ENCODE data around the gene PTPRD. TPM values are rescaled to one million over a fixed set of nuclear protein-coding genes. Genes with fewer than 3 reads are reported as not detected.

The PTPRD gene
- total RNA-seq, 1 experiment from 2014 or later, result 70.1 TPM

GRCh38 chr9:9112001-9112720, 1500.6 kb downstream of the PTPRD start:
- Histone ChIP-seq H3K4me3 (ENCODE audit: low read depth, low read length) (no peak overlapping the region), H3K27me3 (replicated peaks; ENCODE audit: control insufficient read depth, insufficient read depth, low read length) (no peaks in the 10 kb centered on the region), H3K9me3 (no peaks in the 10 kb centered on the region), H3K36me3 (ENCODE audit: control insufficient read depth, insufficient read depth, low read length) (no peaks in the 10 kb centered on the region), H3K4me1 (no peaks in the 10 kb centered on the region)
- H3K36me3 Mint-ChIP-seq (ENCODE audit: insufficient read depth, unreplicated experiment), result no peaks in the 10 kb centered on the region
- H3K9me3 Mint-ChIP-seq (ENCODE audit: unreplicated experiment), result no peaks in the 10 kb centered on the region
- no peak for TF ChIP-seq CTCF (IDR thresholded peaks at IDR 0.05; ENCODE audit: insufficient read depth in 1 of 2, low read depth in 1 of 2, low read length in 1 of 2, severe bottlenecking in 1 of 2, unreplicated experiment in 1 of 2)
- POLR2A ChIA-PET, result no interaction called here
- intact Hi-C loops (cut with micrococcal nuclease; ENCODE audit: unreplicated experiment), result no loop called here
- DNase-seq, result no peak
- no peak overlapping the region for H3K27ac Mint-ChIP-seq (ENCODE audit: unreplicated experiment)
- no TSS peak for BruUV-seq (replicated peaks)
- no peak overlapping the region for H3K4me3 Mint-ChIP-seq (ENCODE audit: unreplicated experiment)
- CTCF ChIA-PET, result no interaction called here
- no peaks in the 10 kb centered on the region for H3K4me1 Mint-ChIP-seq (ENCODE audit: low read depth, unreplicated experiment)
- peaks cover 6% of the 10 kb centered on the region for H3K27me3 Mint-ChIP-seq (ENCODE audit: insufficient read depth, unreplicated experiment)

DNA sequence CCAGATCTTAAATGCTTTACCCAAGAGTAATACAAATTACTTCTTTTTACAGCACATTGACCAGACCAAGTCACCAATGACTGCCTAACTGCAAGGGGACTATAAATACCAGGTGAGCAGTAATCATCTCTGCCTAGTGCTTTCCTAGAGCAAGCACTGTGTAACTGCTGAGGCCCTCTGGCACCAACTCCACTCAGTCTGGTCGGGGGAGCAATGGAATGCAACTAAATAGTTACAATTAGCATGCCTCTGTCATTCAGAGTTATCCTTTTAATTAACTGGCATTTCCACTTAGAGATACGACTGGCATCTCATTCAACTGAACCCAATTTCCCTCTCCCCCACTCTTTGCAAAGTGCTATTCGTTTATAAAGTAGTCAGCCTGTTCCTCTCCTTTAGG, 1504.2 kb downstream of the PTPRD start:
- Histone ChIP-seq H3K36me3 (ENCODE audit: control insufficient read depth, insufficient read depth, low read length) (no peaks in the 10 kb centered on the region), H3K27me3 (replicated peaks; ENCODE audit: control insufficient read depth, insufficient read depth, low read length) (no peaks in the 10 kb centered on the region), H3K4me1 (no peaks in the 10 kb centered on the region), H3K4me3 (ENCODE audit: low read depth, low read length) (no peak overlapping the region), H3K9me3 (no peaks in the 10 kb centered on the region)
- peaks cover 6% of the 10 kb centered on the region for H3K27me3 Mint-ChIP-seq (ENCODE audit: insufficient read depth, unreplicated experiment)
- H3K9me3 Mint-ChIP-seq (ENCODE audit: unreplicated experiment), result no peaks in the 10 kb centered on the region
- H3K27ac Mint-ChIP-seq (ENCODE audit: unreplicated experiment), result no peak overlapping the region
- intact Hi-C loops (cut with micrococcal nuclease; ENCODE audit: unreplicated experiment), result no loop called here
- no peak overlapping the region for H3K4me3 Mint-ChIP-seq (ENCODE audit: unreplicated experiment)
- H3K36me3 Mint-ChIP-seq (ENCODE audit: insufficient read depth, unreplicated experiment), result no peaks in the 10 kb centered on the region
- no peak for DNase-seq
- no peak for TF ChIP-seq CTCF (IDR thresholded peaks at IDR 0.05; ENCODE audit: insufficient read depth in 1 of 2, low read depth in 1 of 2, low read length in 1 of 2, severe bottlenecking in 1 of 2, unreplicated experiment in 1 of 2)
- CTCF ChIA-PET, result no interaction called here
- BruUV-seq (replicated peaks), result no TSS peak
- POLR2A ChIA-PET, result no interaction called here
- H3K4me1 Mint-ChIP-seq (ENCODE audit: low read depth, unreplicated experiment), result no peaks in the 10 kb centered on the region

DNA sequence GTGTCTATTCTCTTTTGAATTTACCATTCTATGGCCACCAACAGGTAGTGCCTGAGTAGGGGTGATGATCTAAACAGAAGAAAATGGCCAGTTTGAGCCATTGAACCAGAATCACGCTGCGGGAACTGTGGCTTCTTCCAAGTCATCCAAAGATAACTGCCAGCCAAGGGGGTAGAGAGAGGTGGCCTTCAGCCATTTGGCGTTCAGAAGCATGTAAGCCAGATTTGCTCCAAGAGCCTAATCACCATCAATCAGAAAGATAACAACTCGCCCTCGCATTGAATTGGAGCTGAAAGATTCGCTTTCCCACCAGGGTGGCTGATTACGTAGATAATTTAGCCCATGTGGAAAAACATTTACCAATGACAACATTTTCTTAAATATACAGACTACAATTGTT, 1510.5 kb downstream of the PTPRD start:
- Mint-ChIP-seq H3K9me3 (ENCODE audit: unreplicated experiment) (no peaks in the 10 kb centered on the region), H3K36me3 (ENCODE audit: insufficient read depth, unreplicated experiment) (no peaks in the 10 kb centered on the region), H3K4me1 (ENCODE audit: low read depth, unreplicated experiment) (no peaks in the 10 kb centered on the region), H3K27ac (ENCODE audit: unreplicated experiment) (no peak overlapping the region), H3K4me3 (ENCODE audit: unreplicated experiment) (no peak overlapping the region), H3K27me3 (ENCODE audit: insufficient read depth, unreplicated experiment) (no peaks in the 10 kb centered on the region)
- no peaks in the 10 kb centered on the region for H3K9me3 ChIP-seq
- no peak for DNase-seq
- CTCF ChIA-PET, result no interaction called here
- POLR2A ChIA-PET, result no interaction called here
- no peaks in the 10 kb centered on the region for H3K4me1 ChIP-seq
- no peak for TF ChIP-seq CTCF (IDR thresholded peaks at IDR 0.05; ENCODE audit: insufficient read depth in 1 of 2, low read depth in 1 of 2, low read length in 1 of 2, severe bottlenecking in 1 of 2, unreplicated experiment in 1 of 2)
- H3K36me3 ChIP-seq (ENCODE audit: control insufficient read depth, insufficient read depth, low read length), result no peaks in the 10 kb centered on the region
- BruUV-seq (replicated peaks), result no TSS peak
- no peaks in the 10 kb centered on the region for H3K27me3 ChIP-seq (replicated peaks; ENCODE audit: control insufficient read depth, insufficient read depth, low read length)
- intact Hi-C loops (cut with micrococcal nuclease; ENCODE audit: unreplicated experiment), result no loop called here
- H3K4me3 ChIP-seq (ENCODE audit: low read depth, low read length), result no peak overlapping the region
